Adrenal gland (tissue), 12 donors: ENCODE measurements around the gene CD2. TPM values are rescaled to one million over a fixed set of nuclear protein-coding genes. Genes with fewer than 3 reads are reported as not detected.
"Not testable (repeated sequence)": the region's sequence is repeated elsewhere in the genome, so short reads cannot be mapped to it uniquely, and the experiment has no call there.

Experiments
- DNase-seq, 7 donors: peaks; one replicate each; pipeline ENCODE4 v3.0.0-alpha.2; 2019 to 2020
- H3K27ac ChIP-seq, 5 donors: fragments of 200-600 bp; sonication (generic) in 4 of 5; 1 replicate in 3 of 5; 2 replicates in 2 of 5; pipeline versions ENCODE4 v1.5.1 to v1.8.0; 2016 to 2020; ENCODE audit warnings: mild to moderate bottlenecking in 1 of 5
- H3K27me3 ChIP-seq: fragments of 200-600 bp; 2 replicates; pipeline ENCODE4 v1.8.0; 2021
- H3K36me3 ChIP-seq, 2 donors: fragments of 200-600 bp; replicated peaks in 1 of 2; 1 replicate in 1 of 2; 2 replicates in 1 of 2; pipeline versions ENCODE4 v1.5.1 to v1.8.0; 2018 to 2022
- H3K4me1 ChIP-seq, 2 donors: fragments of 200-600 bp; replicated peaks in 1 of 2; 1 replicate in 1 of 2; 2 replicates in 1 of 2; pipeline versions ENCODE4 v1.5.1 to v1.8.0; 2018 to 2021
- H3K4me3 ChIP-seq, 4 donors: fragments of 200-600 bp; sonication (generic) in 3 of 4; one replicate each; pipeline ENCODE4 v1.5.1; 2016 to 2018
- H3K9me3 ChIP-seq, 3 donors: fragments of 200-600 bp; sonication (generic) in 1 of 3; replicated peaks in 1 of 3; 1 replicate in 2 of 3; 2 replicates in 1 of 3; pipeline versions ENCODE4 v1.5.1 to v1.8.0; 2016 to 2021
- CTCF ChIP-seq, 6 experiments: fragments of 450-650 bp in 4 of 6; fragments of 200-600 bp in 2 of 6; sonication (generic) in 1 of 6; IDR thresholded peaks; 1 replicate in 5 of 6; 2 replicates in 1 of 6; pipeline versions ENCODE4 v1.5.1 to v1.8.0; 2016 to 2021; ENCODE audit warnings: antibody characterized with exemption in 6 of 6, mild to moderate bottlenecking in 2 of 6, moderate library complexity in 1 of 6
- POLR2A ChIP-seq, 2 donors: fragments of 450-650 bp; IDR thresholded peaks; one replicate each; pipeline ENCODE4 v1.6.1; 2017; ENCODE audit warnings: antibody characterized with exemption in 2 of 2, mild to moderate bottlenecking in 2 of 2, moderate library complexity in 1 of 2
- WGBS, 4 donors: extraction: QIAGEN DNeasy Blood & Tissue Kit in 2 of 4; methylation state at CpG; one replicate each; pipeline versions ENCODE4 v1.1.5 to v1.1.7; 2013 to 2017; 5-methylcytosine and 5-hydroxymethylcytosine counted together
- intact Hi-C, 2 donors: fragments of 100-400 bp; cut with DNase I; formaldehyde crosslinking; loops; one replicate each; pipeline versions ENCODE4 v1.14.1 to v1.15.0; 2022 to 2023
- polyA plus RNA-seq, 3 donors: library from polyadenylated mRNA; stranded (reverse); fragments of 200-250 nt in 2 of 3; fragments of 350-450 nt in 1 of 3; fragmentation: Illumina TruSeq in 1 of 3; extraction: RNeasy Lipid Tissue Mini Kit (QIAGEN cat#74804) in 1 of 3; gene quantifications; one replicate each; pipeline ENCODE4 v1.2.3, GENCODE V29; 2013 to 2014
- total RNA-seq, 9 donors: library from RNA; depleted of rRNA in 4 of 9; stranded (reverse); fragments of >200 nt in 4 of 9; fragments of 120-200 nt in 1 of 9; fragmentation: NEBNext Ultra II Directional in 1 of 9; extraction: Animal tissue kit (Norgen Biotek cat#: 25700) in 1 of 9; gene quantifications; one replicate each; pipeline versions ENCODE4 v1.1.0 to v1.2.4, GENCODE V29; 2013 to 2023
- donor health status: healthy with polysubstance abuse.
- donor health status: Bipolar disorder and iron deficiency.
- donor health status: DM: yes; HTN: yes; CAD: no.
- donor health status: DM: no; HTN: no; CAD: no.
- donor health status: DM: no; HTN: no; CAD: no.
- donor health status: DM: yes; HTN: yes; CAD: no.

CD2 gene
- total and polyA plus RNA-seq, 12 donors: 0.18 to 6.7 (median 1.3) TPM

GRCh38 chr1:116755681-116756080 is 1.5 kb downstream of the CD2 start:
- H3K27me3 ChIP-seq: no peaks in the 10 kb centered on the region
- H3K36me3 ChIP-seq: no peaks in the 10 kb centered on the region
- WGBS, 4 donors: 78 to 87% (median 84%) methylated on average over 4 of the region's 4 CpGs
- H3K9me3 ChIP-seq: no peaks in the 10 kb centered on the region
- H3K27ac ChIP-seq: no peak overlapping the region
- no peak for TF ChIP-seq CTCF (IDR thresholded peaks at IDR 0.05)
- no peak for TF ChIP-seq POLR2A (IDR thresholded peaks at IDR 0.05)
- intact Hi-C loops: no loop called here
- no peak for DNase-seq
- H3K4me1 ChIP-seq: no peaks in the 10 kb centered on the region
- H3K4me3 ChIP-seq: no peak overlapping the region

- WGBS, 4 donors: 93 to 97% (median 95%) methylated on average over 6 to 8 of the region's 8 CpGs
These were observed 1.9 kb downstream of the CD2 start for GRCh38 chr1:116756092-116756491.

GRCh38 chr1:116758456-116758815 is 4.2 kb downstream of the CD2 start:
- H3K27me3 ChIP-seq, H3K27ac ChIP-seq, H3K9me3 ChIP-seq, H3K4me1 ChIP-seq, H3K36me3 ChIP-seq, DNase-seq, intact Hi-C loops, H3K4me3 ChIP-seq: not testable (repeated sequence)
- WGBS, 4 donors: 79 to 100% (median 90%) methylated on average over 3 to 5 of the region's 5 CpGs

More at GRCh38 chr1:116756092-116756491, 1.9 kb downstream of the CD2 start:
- H3K9me3 ChIP-seq, H3K27me3 ChIP-seq, H3K4me3 ChIP-seq, H3K27ac ChIP-seq, intact Hi-C loops, H3K36me3 ChIP-seq, H3K4me1 ChIP-seq, DNase-seq: not testable (repeated sequence)

- intact Hi-C loops: no loop called here
- no peaks in the 10 kb centered on the region for H3K36me3 ChIP-seq
- no peaks in the 10 kb centered on the region for H3K4me1 ChIP-seq
- no peaks in the 10 kb centered on the region for H3K27me3 ChIP-seq
- H3K9me3 ChIP-seq: no peaks in the 10 kb centered on the region
- no peak overlapping the region for H3K27ac ChIP-seq
- no peak overlapping the region for H3K4me3 ChIP-seq
- no peak for DNase-seq
- WGBS, 4 donors: 73 to 94% (median 92%) methylated on average over 1 of the region's 1 CpG
- TF ChIP-seq POLR2A (IDR thresholded peaks at IDR 0.05): no peak
These were observed 5.4 kb downstream of the CD2 start for GRCh38 chr1:116759636-116760035.

- no peak for TF ChIP-seq POLR2A (IDR thresholded peaks at IDR 0.05)
- no peak for TF ChIP-seq CTCF (IDR thresholded peaks at IDR 0.05)
- WGBS, 4 donors: 87 to 100% (median 90%) methylated on average over 3 of the region's 3 CpGs
- H3K27ac ChIP-seq: no peak overlapping the region
- H3K9me3 ChIP-seq: no peaks in the 10 kb centered on the region
- no peak for DNase-seq
- H3K27me3 ChIP-seq: no peaks in the 10 kb centered on the region
- no peaks in the 10 kb centered on the region for H3K36me3 ChIP-seq
- intact Hi-C loops: no loop called here
- no peak overlapping the region for H3K4me3 ChIP-seq
- no peaks in the 10 kb centered on the region for H3K4me1 ChIP-seq
These were observed 6.3 kb downstream of the CD2 start for GRCh38 chr1:116760487-116760886.

- no peak for DNase-seq
- H3K4me1 ChIP-seq: no peaks in the 10 kb centered on the region
- intact Hi-C loops: no loop called here
- H3K36me3 ChIP-seq: no peaks in the 10 kb centered on the region
- TF ChIP-seq POLR2A (IDR thresholded peaks at IDR 0.05): no peak
- TF ChIP-seq CTCF (IDR thresholded peaks at IDR 0.05): no peak
- 73 to 85% (median 81%) methylated on average over 4 of the region's 4 CpGs for WGBS, 4 donors
- no peaks in the 10 kb centered on the region for H3K27me3 ChIP-seq
- H3K9me3 ChIP-seq: no peaks in the 10 kb centered on the region
- H3K4me3 ChIP-seq: no peak overlapping the region
- no peak overlapping the region for H3K27ac ChIP-seq
These were observed 6.9 kb downstream of the CD2 start for GRCh38 chr1:116760996-116761665.
